Natural killer cell (primary cell): ENCODE measurements around the gene MAP1LC3B. TPM values are rescaled to one million over a fixed set of nuclear protein-coding genes. Genes with fewer than 3 reads are reported as not detected.
A peak's percentile ranks its signal among the peaks of the same experiment; 100 is the strongest.

Experiments used
- ATAC-seq, 3 donors: fragments of 150-1000 bp in 2 of 3; fragments of 200-7000 bp in 1 of 3; cut with Tn5 transposase; 1 replicate in 1 of 3; 2 replicates in 2 of 3; pipeline ENCODE4 v1.10.0; 2021; ENCODE audit warnings: mild to moderate bottlenecking in 2 of 3, moderate library complexity in 2 of 3
- DNase-seq, 2 donors: peaks; one replicate each; pipeline versions ENCODE4 v3.0.0 to v3.0.0-alpha.2; 2013 to 2021; ENCODE audit warnings: mixed read lengths in 1 of 2
- H3K27ac ChIP-seq: one replicate; pipeline ENCODE4 v1.5.1; 2013; ENCODE audit warnings: mild to moderate bottlenecking, low read length
- H3K27me3 ChIP-seq: one replicate; pipeline ENCODE4 v1.6.1; 2013; ENCODE audit warnings: low read length; ENCODE audit not compliant: control insufficient read depth, insufficient read depth
- H3K36me3 ChIP-seq: one replicate; pipeline ENCODE4 v1.6.1; 2013; ENCODE audit warnings: low read length; ENCODE audit not compliant: control insufficient read depth, insufficient read depth
- H3K4me1 ChIP-seq: one replicate; pipeline ENCODE4 v1.6.1; 2013; ENCODE audit warnings: low read length; ENCODE audit not compliant: control insufficient read depth, insufficient read depth
- H3K4me3 ChIP-seq: one replicate; pipeline ENCODE4 v1.5.1; 2013; ENCODE audit warnings: low read length
- H3K9me3 ChIP-seq: one replicate; pipeline ENCODE4 v1.6.1; 2013; ENCODE audit warnings: low read length; ENCODE audit not compliant: control insufficient read depth, insufficient read depth
- H3K27ac Mint-ChIP-seq, 2 donors: one replicate each; pipeline ENCODE4 v1.8.0; 2022; ENCODE audit warnings: mild to moderate bottlenecking in 2 of 2, mixed read lengths in 2 of 2, moderate library complexity in 1 of 2
- H3K27me3 Mint-ChIP-seq, 2 donors: one replicate each; pipeline ENCODE4 v1.8.0; 2022; ENCODE audit warnings: low read depth in 2 of 2, mixed read lengths in 2 of 2
- H3K36me3 Mint-ChIP-seq: one replicate; pipeline ENCODE4 v1.8.0; 2022; ENCODE audit warnings: mixed read lengths
- H3K4me1 Mint-ChIP-seq, 2 donors: one replicate each; pipeline ENCODE4 v1.8.0; 2022; ENCODE audit warnings: mixed read lengths in 2 of 2
- H3K4me3 Mint-ChIP-seq: one replicate; pipeline ENCODE4 v1.8.0; 2022; ENCODE audit warnings: mild to moderate bottlenecking, moderate library complexity, mixed read lengths
- H3K9me3 Mint-ChIP-seq, 2 donors: one replicate each; pipeline ENCODE4 v1.8.0; 2022; ENCODE audit warnings: mixed read lengths in 2 of 2
- CTCF ChIP-seq: fragments of 200-600 bp; IDR thresholded peaks from one replicate; pipeline ENCODE4 v1.8.0; 2022; ENCODE audit warnings: antibody characterized with exemption
- WGBS: methylation state at CpG from one replicate; pipeline ENCODE4 v1.1.7; 2013; ENCODE audit warnings: missing lambda C conversion rate; ENCODE audit not compliant: insufficient coverage; 5-methylcytosine and 5-hydroxymethylcytosine counted together
- intact Hi-C: fragments of 100-400 bp; cut with micrococcal nuclease; formaldehyde crosslinking; loops from one replicate; pipeline ENCODE4 v1.14.2; 2022
- total RNA-seq, 4 donors: library from RNA; stranded (reverse); fragments of 120-200 nt in 1 of 4; gene quantifications; one replicate each; pipeline versions ENCODE4 v1.2.3 to v1.2.4, GENCODE V29; 2013 to 2022

MAP1LC3B gene
- total RNA-seq, 3 donors from 2014 or later (not counting 1 experiment from before 2014, with no cell fraction given): 171 to 220 (median 172) TPM

- Histone ChIP-seq H3K27ac (no peak overlapping the region), H3K4me3 (no peak overlapping the region), H3K4me1 (peaks cover 19% of the 10 kb centered on the region), H3K27me3 (no peaks in the 10 kb centered on the region), H3K36me3 (no peaks in the 10 kb centered on the region), H3K9me3 (no peaks in the 10 kb centered on the region)
- intact Hi-C loops: no loop called here
- WGBS: 76% methylated on average over 4 of the region's 4 CpGs
- Mint-ChIP-seq H3K27me3 (no peaks in the 10 kb centered on the region), H3K4me1 (peaks cover 36 to 45% of the 10 kb centered on the region in 2 donors), H3K27ac (peak overlapping the region; percentile 31 to 46), H3K4me3 (peak overlapping the region; percentile 71), H3K9me3 (no peaks in the 10 kb centered on the region), H3K36me3 (no peaks in the 10 kb centered on the region)
- ATAC-seq: no peak
- TF ChIP-seq CTCF: no peak
- no peak for DNase-seq
Observed at GRCh38 chr16:87380881-87381280, 11.3 kb upstream of the MAP1LC3B start.

GRCh38 chr16:87382023-87382785 lies 9.9 kb upstream of the MAP1LC3B start:
- H3K4me3 Mint-ChIP-seq: peak overlapping the region; percentile 87
- no peaks in the 10 kb centered on the region for H3K36me3 Mint-ChIP-seq
- no peaks in the 10 kb centered on the region for H3K9me3 Mint-ChIP-seq
- ATAC-seq (no peak), DNase-seq (peak in 1 of 2 donors; percentile 22)
- Histone ChIP-seq H3K4me1 (peaks cover 19% of the 10 kb centered on the region), H3K27ac (peak overlapping the region; percentile 83), H3K9me3 (no peaks in the 10 kb centered on the region), H3K4me3 (peak overlapping the region; percentile 54), H3K27me3 (no peaks in the 10 kb centered on the region), H3K36me3 (no peaks in the 10 kb centered on the region)
- H3K4me1 Mint-ChIP-seq: peaks cover 34 to 44% of the 10 kb centered on the region in 2 donors
- intact Hi-C loops: no loop called here
- no peaks in the 10 kb centered on the region for H3K27me3 Mint-ChIP-seq
- H3K27ac Mint-ChIP-seq: peak overlapping the region; percentile 85 to 95
- TF ChIP-seq CTCF: no peak
- 68% methylated on average over 14 of the region's 17 CpGs for WGBS

- H3K27me3 Mint-ChIP-seq: no peaks in the 10 kb centered on the region
- ATAC-seq (peak; percentile 67 to 89 (median 73)), DNase-seq (peak; percentile 92 to 94)
- no peaks in the 10 kb centered on the region for H3K9me3 ChIP-seq
- no peaks in the 10 kb centered on the region for H3K36me3 ChIP-seq
- peak within 1 kb of the TSS; percentile 86 for H3K27ac ChIP-seq
- H3K4me3 Mint-ChIP-seq: peak within 1 kb of the TSS; percentile 95
- H3K9me3 Mint-ChIP-seq: no peaks in the 10 kb centered on the region
- H3K4me3 ChIP-seq: peak within 1 kb of the TSS; percentile 80
- under 1% methylated on average over 92 of the region's 92 CpGs for WGBS
- H3K4me1 Mint-ChIP-seq: peaks cover 48 to 58% of the 10 kb centered on the region in 2 donors
- no peak for TF ChIP-seq CTCF
- H3K36me3 Mint-ChIP-seq: no peaks in the 10 kb centered on the region
- intact Hi-C loops: no loop called here
- H3K27me3 ChIP-seq: no peaks in the 10 kb centered on the region
- H3K27ac Mint-ChIP-seq: peak within 1 kb of the TSS; percentile 95 to 97
- H3K4me1 ChIP-seq: peaks cover 29% of the 10 kb centered on the region
Observed at GRCh38 chr16:87383505-87384161, 8.5 kb upstream of the MAP1LC3B start, which contains the start of gene FBXO31. FBXO31 (minus strand) TSS chr16:87383776; CDS start chr16:87383744, 32 bp downstream.
